Uterus (tissue), 4 donors: ENCODE data around the gene ZNF750. TPM values are rescaled to one million over a fixed set of nuclear protein-coding genes. Genes with fewer than 3 reads are reported as not detected.

ENCODE experiments used
- DNase-seq, 2 donors: peaks; one replicate each; pipeline ENCODE4 v3.0.0-alpha.2; 2019 to 2020
- H3K27ac ChIP-seq, 2 donors: fragments of 200-600 bp; sonication (generic); 1 replicate in 1 of 2; 2 replicates in 1 of 2; pipeline ENCODE4 v1.5.1; 2016 to 2018
- H3K27me3 ChIP-seq, 2 donors: fragments of 200-600 bp; sonication (generic); one replicate each; pipeline ENCODE4 v1.5.1; 2018 to 2019; ENCODE audit warnings: control low read depth in 1 of 2
- H3K36me3 ChIP-seq, 2 donors: fragments of 200-600 bp; sonication (generic); one replicate each; pipeline ENCODE4 v1.5.1; 2019; ENCODE audit warnings: control low read depth in 1 of 2
- H3K4me1 ChIP-seq, 2 donors: fragments of 200-600 bp; sonication (generic); one replicate each; pipeline ENCODE4 v1.5.1; 2018 to 2019; ENCODE audit warnings: control low read depth in 1 of 2
- H3K4me3 ChIP-seq, 2 donors: fragments of 200-600 bp; sonication (generic); 1 replicate in 1 of 2; 2 replicates in 1 of 2; pipeline ENCODE4 v1.5.1; 2018 to 2019; ENCODE audit warnings: mild to moderate bottlenecking in 1 of 2
- H3K9me3 ChIP-seq, 2 donors: fragments of 200-600 bp; sonication (generic); one replicate each; pipeline ENCODE4 v1.5.1; 2019; ENCODE audit warnings: control low read depth in 1 of 2
- CTCF ChIP-seq, 4 experiments: fragments of 200-600 bp in 2 of 4; fragments of 450-650 bp in 2 of 4; sonication (generic) in 2 of 4; IDR thresholded peaks; one replicate each; pipeline ENCODE4 v1.5.1; 2016 to 2019; ENCODE audit warnings: antibody characterized with exemption in 4 of 4, mild to moderate bottlenecking in 2 of 4, moderate library complexity in 1 of 4
- POLR2A ChIP-seq, 2 donors: fragments of 450-650 bp; IDR thresholded peaks; one replicate each; pipeline ENCODE4 v1.6.1; 2016; ENCODE audit warnings: antibody characterized with exemption in 2 of 2, mild to moderate bottlenecking in 1 of 2, moderate library complexity in 1 of 2
- intact Hi-C: fragments of 100-400 bp; cut with DNase I; formaldehyde crosslinking; loops from one replicate; pipeline ENCODE4 v1.15.1; 2023; ENCODE audit warnings: low total_unique reads
- total RNA-seq, 4 donors: library from RNA; depleted of rRNA in 3 of 4; stranded (reverse); fragments of >200 nt in 3 of 4; gene quantifications; one replicate each; pipeline versions ENCODE4 v1.1.0 to v1.2.4, GENCODE V29; 2014 to 2023
- donor health status: DM: yes; HTN: yes; CAD: no.

Gene ZNF750
- total RNA-seq, 4 donors from 2014 or later, result under 0.01 to 0.07 TPM; not detected in 2

GRCh38 chr17:82780971-82781893 is 58.6 kb downstream of the ZNF750 start:
- no peak for DNase-seq
- no peak overlapping the region for H3K4me3 ChIP-seq
- TF ChIP-seq POLR2A (IDR thresholded peaks at IDR 0.05) (no peak), CTCF (IDR thresholded peaks at IDR 0.05) (no peak)
- no peak overlapping the region for H3K27ac ChIP-seq
- no peaks in the 10 kb centered on the region for H3K4me1 ChIP-seq
- no peaks in the 10 kb centered on the region for H3K27me3 ChIP-seq
- intact Hi-C loops, result loop anchor here (10.0 kb wide), 1 partner anchor 104 kb away; no protein-coding TSS in a partner anchor
- no peaks in the 10 kb centered on the region for H3K9me3 ChIP-seq
- H3K36me3 ChIP-seq, result no peaks in the 10 kb centered on the region

GRCh38 chr17:82780195-82780594 is 59.6 kb downstream of the ZNF750 start:
- H3K4me3 ChIP-seq, result no peak overlapping the region
- H3K27me3 ChIP-seq, result no peaks in the 10 kb centered on the region
- no peaks in the 10 kb centered on the region for H3K9me3 ChIP-seq
- TF ChIP-seq CTCF (IDR thresholded peaks at IDR 0.05) (no peak), POLR2A (IDR thresholded peaks at IDR 0.05) (no peak)
- intact Hi-C loops, result loop anchor here (10.0 kb wide), 1 partner anchor 105 kb away; no protein-coding TSS in a partner anchor
- H3K27ac ChIP-seq, result no peak overlapping the region
- no peak for DNase-seq
- no peaks in the 10 kb centered on the region for H3K36me3 ChIP-seq
- no peaks in the 10 kb centered on the region for H3K4me1 ChIP-seq

GRCh38 chr17:82779541-82779940 is 60.3 kb downstream of the ZNF750 start:
- Histone ChIP-seq H3K27ac (no peak overlapping the region), H3K9me3 (no peaks in the 10 kb centered on the region), H3K36me3 (no peaks in the 10 kb centered on the region), H3K27me3 (no peaks in the 10 kb centered on the region), H3K4me3 (no peak overlapping the region), H3K4me1 (no peaks in the 10 kb centered on the region)
- TF ChIP-seq POLR2A (IDR thresholded peaks at IDR 0.05) (no peak), CTCF (IDR thresholded peaks at IDR 0.05) (no peak)
- DNase-seq, result no peak
- intact Hi-C loops, result loop anchor here (10.0 kb wide), 1 partner anchor 425 kb away; the partner anchor contains the start of gene TEX19

Other genes starting within 250 kb of the ZNF750 start
- 100 to 1,000 TPM in 1 of 4 donors, 10 to 100 TPM in 3; 56.5 to 111 (median 85.4) TPM for gene WDR45B, start 191.6 kb downstream of the ZNF750 start, total RNA-seq
- gene RAB40B, start 141.3 kb downstream of the ZNF750 start, total RNA-seq, result 10 to 100 TPM in 2 of 4 donors, 1 to 10 TPM in 2; 4.1 to 18.5 (median 11.3) TPM
- gene FN3KRP, start 123.3 kb downstream of the ZNF750 start, total RNA-seq, result 10 to 100 TPM in 3 of 4 donors, 1 to 10 TPM in 1; 1.2 to 97.6 (median 32.7) TPM
- gene FN3K, start 104.4 kb downstream of the ZNF750 start, total RNA-seq, result 10 to 100 TPM in 2 of 4 donors, 1 to 10 TPM in 2; 1.8 to 26.3 (median 7.1) TPM
- gene TBCD, start 88.0 kb downstream of the ZNF750 start, total RNA-seq, result 100 to 1,000 TPM in 1 of 4 donors, 10 to 100 TPM in 3; 35.9 to 142 (median 61.3) TPM
- 10 to 100 TPM; 25.0 to 44.4 (median 35.8) TPM for gene METRNL, start 239.6 kb upstream of the ZNF750 start, total RNA-seq